SK-N-SH (cell line): ENCODE results near the gene WIPF3. TPM values are rescaled to one million over a fixed set of nuclear protein-coding genes. Genes with fewer than 3 reads are reported as not detected.

Experiments
- CTCF ChIA-PET: fragments of 300-600, 350-600 bp; formaldehyde crosslinking; extraction: SDS; loops from one replicate; lab custom pipeline; 2021; lab: Yijun Ruan, JAX
- POLR2A ChIA-PET: fragments of 350-600 bp; sonication (Branson Sonifier 250); formaldehyde crosslinking; extraction: SDS; loops from one replicate; lab custom pipeline; 2020; ENCODE audit warnings: antibody characterized with exemption, inconsistent platforms; lab: Yijun Ruan, JAX
- DNase-seq: peaks from one replicate; pipeline ENCODE4 v3.0.0; 2012
- H2AFZ ChIP-seq: fragments of 200-600 bp; sonication (generic); 2 replicates; pipeline ENCODE4 v1.8.1; 2016; ENCODE audit warnings: antibody characterized with exemption, mild to moderate bottlenecking, low read depth
- H3F3A ChIP-seq: fragments of 200-600 bp; sonication (generic); replicated peaks from 2 replicates; pipeline ENCODE3; 2016; ENCODE audit warnings: antibody characterized with exemption, mild to moderate bottlenecking; ENCODE audit not compliant: insufficient read depth
- H3K27ac ChIP-seq, 2 experiments: fragments of 200-500 bp in 1 of 2; fragments of 200-600 bp in 1 of 2; sonication (Bioruptor generic) in 1 of 2; sonication (generic), shearing (Covaris generic) in 1 of 2; 2 replicates each; pipeline versions ENCODE4 v1.5.1 to v1.6.1; 2014 to 2016; ENCODE audit warnings: low read depth in 2 of 2, inconsistent platforms in 1 of 2, low read length in 1 of 2, mild to moderate bottlenecking in 1 of 2, mixed read lengths in 1 of 2
- H3K27me3 ChIP-seq: fragments of 200-600 bp; sonication (generic), shearing (Covaris generic); 2 replicates; pipeline ENCODE4 v1.6.1; 2016; ENCODE audit warnings: mixed run types; ENCODE audit not compliant: insufficient read depth
- H3K36me3 ChIP-seq, 2 experiments: fragments of 200-500 bp in 1 of 2; fragments of 200-600 bp in 1 of 2; sonication (Bioruptor generic) in 1 of 2; sonication (generic) in 1 of 2; replicated peaks in 1 of 2; 2 replicates each; pipeline versions ENCODE3 to v1.5.1; 2014 to 2016; ENCODE audit warnings: low read length in 1 of 2, mild to moderate bottlenecking in 1 of 2; ENCODE audit not compliant: insufficient read depth in 2 of 2, control insufficient read depth in 1 of 2
- H3K4me1 ChIP-seq, 2 experiments: fragments of 200-500 bp in 1 of 2; fragments of 200-600 bp in 1 of 2; sonication (Bioruptor generic) in 1 of 2; sonication (generic), shearing (Covaris generic) in 1 of 2; 2 replicates each; pipeline versions ENCODE4 v1.5.1 to v1.6.1; 2014 to 2016; ENCODE audit warnings: low read depth in 1 of 2, low read length in 1 of 2, mixed run types in 1 of 2; ENCODE audit not compliant: insufficient read depth in 2 of 2, control insufficient read depth in 1 of 2
- H3K4me2 ChIP-seq: fragments of 200-600 bp; sonication (generic), shearing (Covaris generic); 2 replicates; pipeline ENCODE4 v1.6.1; 2017; ENCODE audit warnings: mixed run types
- H3K4me3 ChIP-seq, 2 experiments: fragments of 200-500 bp in 1 of 2; fragments of 200-600 bp in 1 of 2; sonication (Bioruptor generic) in 1 of 2; sonication (generic), shearing (Covaris generic) in 1 of 2; 2 replicates each; pipeline versions ENCODE4 v1.5.1 to v1.8.1; 2014 to 2016; ENCODE audit warnings: low read depth in 2 of 2, inconsistent platforms in 1 of 2, low read length in 1 of 2, mild to moderate bottlenecking in 1 of 2, mixed read lengths in 1 of 2, moderate library complexity in 1 of 2
- H3K79me2 ChIP-seq: fragments of 200-600 bp; sonication (generic); 2 replicates; pipeline ENCODE4 v1.8.1; 2017; ENCODE audit warnings: mild to moderate bottlenecking; ENCODE audit not compliant: insufficient read depth
- H3K9ac ChIP-seq: fragments of 200-600 bp; sonication (generic); 2 replicates; pipeline ENCODE4 v1.6.1; 2017; ENCODE audit warnings: mixed run types
- H3K9me2 ChIP-seq: fragments of 200-600 bp; sonication (generic); 2 replicates; pipeline ENCODE4 v1.6.1; 2017; ENCODE audit warnings: mixed run types
- H3K9me3 ChIP-seq: fragments of 200-600 bp; sonication (generic); 2 replicates; pipeline ENCODE4 v1.6.1; 2017; ENCODE audit warnings: mixed run types, mild to moderate bottlenecking, moderate library complexity
- H4K20me1 ChIP-seq: fragments of 200-600 bp; sonication (generic); 2 replicates; pipeline ENCODE4 v1.6.1; 2017; ENCODE audit warnings: mild to moderate bottlenecking, mixed run types; ENCODE audit not compliant: insufficient read depth
- FOXJ3 ChIP-seq: sonication (generic); formaldehyde crosslinking; IDR thresholded peaks from 2 replicates; pipeline ENCODE4 v1.5.1; 2020; ENCODE audit warnings: mild to moderate bottlenecking, missing genetic modification reagents
- GABPA ChIP-seq: IDR thresholded peaks from 2 replicates; pipeline ENCODE4 v1.4.0; 2012; ENCODE audit warnings: low read depth, mild to moderate bottlenecking
- JUND ChIP-seq: IDR thresholded peaks from 2 replicates; pipeline ENCODE4 v1.4.0; 2012
- NFIC ChIP-seq: IDR thresholded peaks from 2 replicates; pipeline ENCODE4 v1.4.0; 2012; ENCODE audit warnings: borderline replicate concordance
- PBX3 ChIP-seq: IDR thresholded peaks from 2 replicates; pipeline ENCODE4; 2012
- POLR2AphosphoS5 ChIP-seq: IDR thresholded peaks from 2 replicates; pipeline ENCODE4 v1.6.1; 2012; ENCODE audit warnings: low read depth, low read length
- RAD21 ChIP-seq: IDR thresholded peaks from 2 replicates; pipeline ENCODE4 v1.6.1; 2012; ENCODE audit warnings: mild to moderate bottlenecking, low read length
- YY1 ChIP-seq: IDR thresholded peaks from 2 replicates; pipeline ENCODE4 v1.4.0; 2012; ENCODE audit warnings: low read depth, mild to moderate bottlenecking
- WGBS: methylation state at CpG from one replicate; pipeline ENCODE4 v1.1.6; 2017; ENCODE audit warnings: low lambda C conversion rate; 5-methylcytosine and 5-hydroxymethylcytosine counted together
- polyA plus RNA-seq, 3 experiments: library from polyadenylated mRNA; depleted of rRNA; stranded (reverse); fragments of >200 nt; gene quantifications; 2 replicates each; pipeline ENCODE4 v1.2.3, GENCODE V29; 2012
- TF ChIP-seq, protein P1 (sequence below): IDR thresholded peaks from 2 replicates; pipeline ENCODE4 v1.4.0; 2012; ENCODE audit warnings: low read depth, borderline replicate concordance
- TF ChIP-seq, protein P2 (sequence below): fragments of 150-350 bp; IDR thresholded peaks from 2 replicates; pipeline ENCODE4 v1.6.1; 2016; ENCODE audit warnings: mild to moderate bottlenecking, low read depth, low read length
- TF ChIP-seq, protein P3 (sequence below): IDR thresholded peaks from 2 replicates; pipeline ENCODE4 v1.4.0; 2012; ENCODE audit warnings: low read depth, borderline replicate concordance

WIPF3 gene
- polyA plus RNA-seq, 1 of the 3 experiments (the other 2 are of a cell fraction): 0.02 TPM

GRCh38 chr7:29951206-29951605 is 144.9 kb downstream of the WIPF3 start (continued):
- TF ChIP-seq, protein P1, sequence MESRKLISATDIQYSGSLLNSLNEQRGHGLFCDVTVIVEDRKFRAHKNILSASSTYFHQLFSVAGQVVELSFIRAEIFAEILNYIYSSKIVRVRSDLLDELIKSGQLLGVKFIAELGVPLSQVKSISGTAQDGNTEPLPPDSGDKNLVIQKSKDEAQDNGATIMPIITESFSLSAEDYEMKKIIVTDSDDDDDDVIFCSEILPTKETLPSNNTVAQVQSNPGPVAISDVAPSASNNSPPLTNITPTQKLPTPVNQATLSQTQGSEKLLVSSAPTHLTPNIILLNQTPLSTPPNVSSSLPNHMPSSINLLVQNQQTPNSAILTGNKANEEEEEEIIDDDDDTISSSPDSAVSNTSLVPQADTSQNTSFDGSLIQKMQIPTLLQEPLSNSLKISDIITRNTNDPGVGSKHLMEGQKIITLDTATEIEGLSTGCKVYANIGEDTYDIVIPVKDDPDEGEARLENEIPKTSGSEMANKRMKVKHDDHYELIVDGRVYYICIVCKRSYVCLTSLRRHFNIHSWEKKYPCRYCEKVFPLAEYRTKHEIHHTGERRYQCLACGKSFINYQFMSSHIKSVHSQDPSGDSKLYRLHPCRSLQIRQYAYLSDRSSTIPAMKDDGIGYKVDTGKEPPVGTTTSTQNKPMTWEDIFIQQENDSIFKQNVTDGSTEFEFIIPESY: no peak
- TF ChIP-seq NFIC: no peak
- no peak for TF ChIP-seq FOXJ3 (CRISPR knock-in tag)

GRCh38 chr7:29953726-29954347 is 147.5 kb downstream of the WIPF3 start:
- Histone ChIP-seq H3K9ac (no peak overlapping the region), H3K4me1 (peaks cover 0 to 13% of the 10 kb centered on the region in 2 experiments; a peak in 1 of 4 replicates), H3F3A (peaks cover 5% of the 10 kb centered on the region), H3K9me3 (no peaks in the 10 kb centered on the region), H3K9me2 (no peaks in the 10 kb centered on the region), H3K36me3 (peaks cover 51 to 63% of the 10 kb centered on the region in 2 experiments), H3K27ac (no peak overlapping the region), H3K4me2 (no peak overlapping the region), H3K4me3 (no peak overlapping the region), H3K79me2 (peaks cover 21% of the 10 kb centered on the region; the same call in 1 of the 2 replicates), H4K20me1 (0 out of 2 replicates have a peak, but pooled peaks cover 10% of the 10 kb centered on the region), H3K27me3 (no peaks in the 10 kb centered on the region), H2AFZ (no peak overlapping the region)
- CTCF ChIA-PET: interaction anchor here (0.8 to 5.1 kb wide), 3 partner anchors 10 to 108 kb away, joined by 3 to 25 read pairs (median 19); no protein-coding TSS in a partner anchor
- DNase-seq: no peak
- 90% methylated on average over 4 of the region's 4 CpGs for WGBS
- TF ChIP-seq PBX3: no peak
- no peak for TF ChIP-seq NFIC
- TF ChIP-seq, protein P2, sequence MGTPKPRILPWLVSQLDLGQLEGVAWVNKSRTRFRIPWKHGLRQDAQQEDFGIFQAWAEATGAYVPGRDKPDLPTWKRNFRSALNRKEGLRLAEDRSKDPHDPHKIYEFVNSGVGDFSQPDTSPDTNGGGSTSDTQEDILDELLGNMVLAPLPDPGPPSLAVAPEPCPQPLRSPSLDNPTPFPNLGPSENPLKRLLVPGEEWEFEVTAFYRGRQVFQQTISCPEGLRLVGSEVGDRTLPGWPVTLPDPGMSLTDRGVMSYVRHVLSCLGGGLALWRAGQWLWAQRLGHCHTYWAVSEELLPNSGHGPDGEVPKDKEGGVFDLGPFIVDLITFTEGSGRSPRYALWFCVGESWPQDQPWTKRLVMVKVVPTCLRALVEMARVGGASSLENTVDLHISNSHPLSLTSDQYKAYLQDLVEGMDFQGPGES: no peak
- TF ChIP-seq, protein P3, sequence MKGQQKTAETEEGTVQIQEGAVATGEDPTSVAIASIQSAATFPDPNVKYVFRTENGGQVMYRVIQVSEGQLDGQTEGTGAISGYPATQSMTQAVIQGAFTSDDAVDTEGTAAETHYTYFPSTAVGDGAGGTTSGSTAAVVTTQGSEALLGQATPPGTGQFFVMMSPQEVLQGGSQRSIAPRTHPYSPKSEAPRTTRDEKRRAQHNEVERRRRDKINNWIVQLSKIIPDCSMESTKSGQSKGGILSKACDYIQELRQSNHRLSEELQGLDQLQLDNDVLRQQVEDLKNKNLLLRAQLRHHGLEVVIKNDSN: no peak
- TF ChIP-seq RAD21: no peak
- TF ChIP-seq GABPA: no peak
- no peak for TF ChIP-seq JUND
- TF ChIP-seq YY1: no peak
- no peak for TF ChIP-seq POLR2AphosphoS5
- TF ChIP-seq, protein P1: no peak
- POLR2A ChIA-PET: no interaction called here
